Measurements from ENCODE around the gene SLC29A4. TPM values are rescaled to one million over a fixed set of nuclear protein-coding genes. Genes with fewer than 3 reads are reported as not detected.
"Not testable (repeated sequence)": the region's sequence is repeated elsewhere in the genome, so short reads cannot be mapped to it uniquely, and the experiment has no call there.

Gene SLC29A4
- polyA plus RNA-seq, 3 donors = 0.21 to 0.29 (median 0.26) TPM

- H3K9me3 Mint-ChIP-seq = peaks cover 0 to 6% (median 2%) of the 10 kb centered on the region in 7 donors
- no peaks in the 10 kb centered on the region for H4K20me1 ChIP-seq (ENCODE audit: insufficient read depth, low read length)
- no peak overlapping the region for H3K27ac Mint-ChIP-seq
- no peaks in the 10 kb centered on the region for H3K79me2 ChIP-seq (ENCODE audit: insufficient read depth, low read length)
- intact Hi-C loops (cut with micrococcal nuclease) = no loop called here
- H3K9me3 ChIP-seq (replicated peaks in 1 of 2; ENCODE audit: control insufficient read depth in 1 of 2, insufficient read depth in 1 of 2, low read length in 2 of 2) = no peaks in the 10 kb centered on the region
- H3K36me3 Mint-ChIP-seq = no peaks in the 10 kb centered on the region
- no peak overlapping the region for H3K27ac ChIP-seq (ENCODE audit: low read depth in 1 of 2, low read length in 2 of 2)
- H3K4me2 ChIP-seq (replicated peaks; ENCODE audit: extremely low read depth, low read length, poor library complexity, severe bottlenecking) = no peak overlapping the region
- peaks cover 11 to 14% of the 10 kb centered on the region in 2 donors for H3K4me1 ChIP-seq (ENCODE audit: control insufficient read depth in 1 of 2, insufficient read depth in 2 of 2, low read length in 2 of 2)
- H3K9ac ChIP-seq (ENCODE audit: insufficient read depth, low read length, poor library complexity, severe bottlenecking) = no peak overlapping the region
- no peaks in the 10 kb centered on the region for H3K27me3 ChIP-seq (ENCODE audit: control insufficient read depth in 2 of 2, insufficient read depth in 2 of 2, low read length in 2 of 2)
- WGBS (ENCODE audit: insufficient coverage) = no CpG with 5 or more reads among the region's 3 CpGs
- no peak overlapping the region for H2AFZ ChIP-seq (ENCODE audit: insufficient read depth, low read depth, low read length, poor library complexity, severe bottlenecking)
- no peaks in the 10 kb centered on the region for H3K36me3 ChIP-seq (replicated peaks in 1 of 2; ENCODE audit: control insufficient read depth in 1 of 2, insufficient read depth in 2 of 2, low read length in 2 of 2)
- no peak for DNase-seq
- TF ChIP-seq CTCF (IDR thresholded peaks at IDR 0.05) = no peak
- H3K4me3 ChIP-seq (replicated peaks in 1 of 3; ENCODE audit: low read depth in 2 of 3, low read length in 3 of 3) = no peak overlapping the region
- H3K4me1 Mint-ChIP-seq = peaks cover 22% of the 10 kb centered on the region
- H3K27me3 Mint-ChIP-seq (ENCODE audit: low read depth in 3 of 3) = peaks cover 0 to 4% (median 0%) of the 10 kb centered on the region in 3 donors
- no peak overlapping the region for H3K4me3 Mint-ChIP-seq
Observed at GRCh38 chr7:5255832-5256231, 26.9 kb upstream of the SLC29A4 start.

GRCh38 chr7:5260530-5261068 lies 22.1 kb upstream of the SLC29A4 start:
- H3K9me3 ChIP-seq (replicated peaks in 1 of 2; ENCODE audit: control insufficient read depth in 1 of 2, insufficient read depth in 1 of 2, low read length in 2 of 2); intact Hi-C loops (cut with micrococcal nuclease); H3K27me3 Mint-ChIP-seq (ENCODE audit: low read depth in 3 of 3); H3K4me1 Mint-ChIP-seq; H4K20me1 ChIP-seq (ENCODE audit: insufficient read depth, low read length); H3K9me3 Mint-ChIP-seq; H3K36me3 ChIP-seq (replicated peaks in 1 of 2; ENCODE audit: control insufficient read depth in 1 of 2, insufficient read depth in 2 of 2, low read length in 2 of 2); H3K4me1 ChIP-seq (ENCODE audit: control insufficient read depth in 1 of 2, insufficient read depth in 2 of 2, low read length in 2 of 2); H3K27me3 ChIP-seq (ENCODE audit: control insufficient read depth in 2 of 2, insufficient read depth in 2 of 2, low read length in 2 of 2); H3K4me3 ChIP-seq (replicated peaks in 1 of 3; ENCODE audit: low read depth in 2 of 3, low read length in 3 of 3); DNase-seq; H3K9ac ChIP-seq (ENCODE audit: insufficient read depth, low read length, poor library complexity, severe bottlenecking); H3K27ac ChIP-seq (ENCODE audit: low read depth in 1 of 2, low read length in 2 of 2); H3K4me3 Mint-ChIP-seq; H3K4me2 ChIP-seq (replicated peaks; ENCODE audit: extremely low read depth, low read length, poor library complexity, severe bottlenecking); H3K79me2 ChIP-seq (ENCODE audit: insufficient read depth, low read length); H3K36me3 Mint-ChIP-seq; H3K27ac Mint-ChIP-seq; H2AFZ ChIP-seq (ENCODE audit: insufficient read depth, low read depth, low read length, poor library complexity, severe bottlenecking): not testable (repeated sequence)
- 94% methylated on average over 11 of the region's 15 CpGs for WGBS (ENCODE audit: insufficient coverage)

GRCh38 chr7:5263066-5263465 lies 19.7 kb upstream of the SLC29A4 start:
- H3K4me3 ChIP-seq (replicated peaks in 1 of 3; ENCODE audit: low read depth in 2 of 3, low read length in 3 of 3); H3K36me3 Mint-ChIP-seq; DNase-seq; H3K9ac ChIP-seq (ENCODE audit: insufficient read depth, low read length, poor library complexity, severe bottlenecking); H3K4me1 ChIP-seq (ENCODE audit: control insufficient read depth in 1 of 2, insufficient read depth in 2 of 2, low read length in 2 of 2); intact Hi-C loops (cut with micrococcal nuclease); H4K20me1 ChIP-seq (ENCODE audit: insufficient read depth, low read length); H3K4me3 Mint-ChIP-seq; H3K27me3 ChIP-seq (ENCODE audit: control insufficient read depth in 2 of 2, insufficient read depth in 2 of 2, low read length in 2 of 2); H3K27ac ChIP-seq (ENCODE audit: low read depth in 1 of 2, low read length in 2 of 2); H2AFZ ChIP-seq (ENCODE audit: insufficient read depth, low read depth, low read length, poor library complexity, severe bottlenecking); H3K9me3 Mint-ChIP-seq; H3K27me3 Mint-ChIP-seq (ENCODE audit: low read depth in 3 of 3); H3K36me3 ChIP-seq (replicated peaks in 1 of 2; ENCODE audit: control insufficient read depth in 1 of 2, insufficient read depth in 2 of 2, low read length in 2 of 2); H3K9me3 ChIP-seq (replicated peaks in 1 of 2; ENCODE audit: control insufficient read depth in 1 of 2, insufficient read depth in 1 of 2, low read length in 2 of 2); H3K27ac Mint-ChIP-seq; H3K79me2 ChIP-seq (ENCODE audit: insufficient read depth, low read length); H3K4me2 ChIP-seq (replicated peaks; ENCODE audit: extremely low read depth, low read length, poor library complexity, severe bottlenecking): not testable (repeated sequence)
- peaks cover 14% of the 10 kb centered on the region for H3K4me1 Mint-ChIP-seq
- no CpG with 5 or more reads among the region's 10 CpGs for WGBS (ENCODE audit: insufficient coverage)
